HEK293 (cell line): ENCODE results near the gene NR2F2.

Source experiments
- CTCF ChIA-PET: fragments of 350-600 bp; formaldehyde crosslinking; extraction: SDS; loops from one replicate; lab custom pipeline; 2021; ENCODE audit warnings: antibody characterized with exemption; lab: Yijun Ruan, JAX
- POLR2A ChIA-PET: fragments of 300-600 bp; formaldehyde crosslinking; extraction: SDS; loops from one replicate; lab custom pipeline; 2020; ENCODE audit warnings: antibody characterized with exemption, inconsistent platforms; lab: Yijun Ruan, JAX
- H3K27ac ChIP-seq: fragments of 200-500 bp; sonication (Bioruptor generic); 2 replicates; pipeline ENCODE4 v1.5.1; 2014; ENCODE audit warnings: low read depth, low read length, control low read depth, inconsistent platforms; ENCODE audit errors: extremely low read depth
- H3K36me3 ChIP-seq, 2 experiments: fragments of 200-500 bp in 1 of 2; sonication (Bioruptor generic) in 1 of 2; 1 replicate in 1 of 2; 2 replicates in 1 of 2; pipeline ENCODE4 v1.5.1; 2014 to 2017; ENCODE audit warnings: inconsistent platforms in 2 of 2, low read length in 2 of 2; ENCODE audit not compliant: control insufficient read depth in 2 of 2, insufficient read depth in 1 of 2
- H3K4me1 ChIP-seq: fragments of 200-500 bp; sonication (Bioruptor generic); 2 replicates; pipeline ENCODE4 v1.5.1; 2014; ENCODE audit warnings: mild to moderate bottlenecking, low read length, inconsistent platforms; ENCODE audit not compliant: control insufficient read depth, insufficient read depth
- H3K4me3 ChIP-seq: 2 replicates; pipeline ENCODE4 v1.5.1; 2011; ENCODE audit warnings: low read depth, mild to moderate bottlenecking, control low read depth, low read length, moderate library complexity
- H3K9me3 ChIP-seq: fragments of 200-500 bp; sonication (Bioruptor generic); 2 replicates; pipeline ENCODE4 v1.5.1; 2014; ENCODE audit warnings: low read depth, low read length, inconsistent platforms; ENCODE audit not compliant: control insufficient read depth, insufficient read depth
- HIC1 ChIP-seq: fragments of 450-650 bp; formaldehyde crosslinking; IDR thresholded peaks from 2 replicates; pipeline ENCODE4 v1.5.1; 2016; ENCODE audit warnings: missing biosample characterization, missing genetic modification characterization
- IKZF3 ChIP-seq: fragments of 450-650 bp; IDR thresholded peaks from 2 replicates; pipeline ENCODE4 v1.5.0; 2018; ENCODE audit warnings: missing biosample characterization, mild to moderate bottlenecking, missing genetic modification characterization, moderate library complexity
- MYNN ChIP-seq: fragments of 450-650 bp; formaldehyde crosslinking; IDR thresholded peaks from 2 replicates; pipeline ENCODE4 v1.5.1; 2016; ENCODE audit warnings: missing biosample characterization, missing genetic modification characterization, borderline replicate concordance
- PRDM6 ChIP-seq: fragments of 450-650 bp; formaldehyde crosslinking; IDR thresholded peaks from 2 replicates; pipeline ENCODE4 v1.5.1; 2017; ENCODE audit warnings: missing biosample characterization, missing genetic modification characterization
- SP2 ChIP-seq: fragments of 450-650 bp; formaldehyde crosslinking; IDR thresholded peaks from 2 replicates; pipeline ENCODE4 v1.5.1; 2016; ENCODE audit warnings: missing biosample characterization, missing genetic modification characterization
- TRIM28 ChIP-seq: IDR thresholded peaks from 2 replicates; pipeline ENCODE4 v1.6.1; 2011; ENCODE audit warnings: low read length, control low read depth, borderline replicate concordance
- ZBTB11 ChIP-seq: fragments of 450-650 bp; formaldehyde crosslinking; conservative IDR thresholded peaks from 2 replicates; pipeline ENCODE4 v1.5.1; 2016; ENCODE audit warnings: low read depth, missing biosample characterization, missing genetic modification characterization
- ZBTB17 ChIP-seq: fragments of 450-650 bp; formaldehyde crosslinking; IDR thresholded peaks from 2 replicates; pipeline ENCODE4 v1.5.1; 2016; ENCODE audit warnings: missing biosample characterization, missing genetic modification characterization
- ZBTB26 ChIP-seq: fragments of 450-650 bp; formaldehyde crosslinking; optimal IDR thresholded peaks from 2 replicates; pipeline ENCODE3; 2016; ENCODE audit warnings: missing biosample characterization, mild to moderate bottlenecking, missing genetic modification characterization
- ZBTB8A ChIP-seq: fragments of 450-650 bp; formaldehyde crosslinking; IDR thresholded peaks from 2 replicates; pipeline ENCODE4 v1.5.1; 2016; ENCODE audit warnings: missing biosample characterization, missing genetic modification characterization
- ZEB2 ChIP-seq: fragments of 450-650 bp; formaldehyde crosslinking; IDR thresholded peaks from 2 replicates; pipeline ENCODE4 v1.5.1; 2016; ENCODE audit warnings: missing biosample characterization, missing genetic modification characterization
- ZFP3 ChIP-seq: fragments of 450-650 bp; formaldehyde crosslinking; IDR thresholded peaks from 2 replicates; pipeline ENCODE4 v1.5.1; 2016; ENCODE audit warnings: low read depth, missing biosample characterization, missing genetic modification characterization
- ZNF354C ChIP-seq: fragments of 450-650 bp; formaldehyde crosslinking; IDR thresholded peaks from 2 replicates; pipeline ENCODE4 v1.5.1; 2016; ENCODE audit warnings: missing biosample characterization, missing genetic modification characterization, low read depth, borderline replicate concordance
- ZNF362 ChIP-seq: fragments of 450-650 bp; formaldehyde crosslinking; IDR thresholded peaks from 2 replicates; pipeline ENCODE4 v1.5.1; 2016; ENCODE audit warnings: missing biosample characterization, missing genetic modification characterization
- ZNF501 ChIP-seq: fragments of 450-650 bp; formaldehyde crosslinking; IDR thresholded peaks from 2 replicates; pipeline ENCODE4 v1.5.1; 2016; ENCODE audit warnings: missing biosample characterization, missing genetic modification characterization
- ZNF561 ChIP-seq: fragments of 450-650 bp; IDR thresholded peaks from 2 replicates; pipeline ENCODE4 v1.5.1; 2018; ENCODE audit warnings: missing biosample characterization, missing genetic modification characterization, borderline replicate concordance
- ZNF596 ChIP-seq: fragments of 450-650 bp; IDR thresholded peaks from 2 replicates; pipeline ENCODE4 v1.5.0; 2018; ENCODE audit warnings: missing biosample characterization, mild to moderate bottlenecking, missing genetic modification characterization, moderate library complexity
- ZSCAN16 ChIP-seq: fragments of 450-650 bp; formaldehyde crosslinking; IDR thresholded peaks from 2 replicates; pipeline ENCODE4 v1.5.1; 2016; ENCODE audit warnings: missing biosample characterization, missing genetic modification characterization
- ZSCAN30 ChIP-seq: fragments of 450-650 bp; IDR thresholded peaks from 2 replicates; pipeline ENCODE4 v1.5.1; 2018; ENCODE audit warnings: missing biosample characterization, mild to moderate bottlenecking, missing genetic modification characterization, moderate library complexity
- ZXDB ChIP-seq: fragments of 450-650 bp; formaldehyde crosslinking; IDR thresholded peaks from 2 replicates; pipeline ENCODE4 v1.5.1; 2016; ENCODE audit warnings: missing biosample characterization, missing genetic modification characterization

NR2F2 gene

GRCh38 chr15:96325541-96326327 lies 4.8 kb upstream of the NR2F2 start:
- peak overlapping the region; percentile 90 for H3K27ac ChIP-seq
- H3K36me3 ChIP-seq: no peaks in the 10 kb centered on the region
- ChIA-PET CTCF (interaction anchor here (0.6 to 2.3 kb wide), 6 partner anchors 10 to 436 kb away, joined by 3 to 13 read pairs (median 6); no protein-coding TSS in a partner anchor), POLR2A (interaction anchor here (0.6 to 2.8 kb wide), 2 partner anchors 10 to 52 kb away, joined by 3 to 24 read pairs; no protein-coding TSS in a partner anchor)
- peak overlapping the region; percentile 60 for H3K4me3 ChIP-seq
- peaks cover 11% of the 10 kb centered on the region for H3K4me1 ChIP-seq
- TF ChIP-seq ZBTB8A (tag by site-specific recombination) (0 out of 2 replicates have a peak, but pooled peaks have one; percentile 39), ZXDB (tag by site-specific recombination) (peak; percentile 10; the same call in 1 of the 2 replicates), PRDM6 (peak; percentile 14; the same call in 1 of the 2 replicates), ZFP3 (no peak), SP2 (tag by site-specific recombination) (no peak), ZBTB11 (tag by site-specific recombination) (0 out of 2 replicates have a peak, but pooled peaks have one; percentile 9), HIC1 (tag by site-specific recombination) (no peak), ZNF596 (0 out of 2 replicates have a peak, but pooled peaks have one; percentile 31), TRIM28 (0 out of 2 replicates have a peak, but pooled peaks have one; percentile 15), MYNN (tag by site-specific recombination) (no peak), ZNF362 (tag by site-specific recombination) (peak; percentile 78; the same call in 1 of the 2 replicates), IKZF3 (tag by site-specific recombination) (peak; percentile 72)
- H3K9me3 ChIP-seq: no peaks in the 10 kb centered on the region

GRCh38 chr15:96326328-96327154 lies 4.0 kb upstream of the NR2F2 start:
- Histone ChIP-seq H3K4me1 (peaks cover 11% of the 10 kb centered on the region), H3K36me3 (no peaks in the 10 kb centered on the region), H3K9me3 (no peaks in the 10 kb centered on the region), H3K4me3 (peak overlapping the region; percentile 60), H3K27ac (peak overlapping the region; percentile 90)
- ChIA-PET CTCF (interaction anchor here (0.6 to 3.1 kb wide), 40 partner anchors 9 to 1848 kb away, joined by 3 to 29 read pairs (median 4); no protein-coding TSS in a partner anchor), POLR2A (interaction anchor here (0.7 to 2.8 kb wide), 16 partner anchors 9 to 1910 kb away, joined by 3 to 24 read pairs (median 4); no protein-coding TSS in a partner anchor)
- TF ChIP-seq ZEB2 (tag by site-specific recombination) (no peak), ZBTB8A (tag by site-specific recombination) (peak; percentile 21; the same call in 1 of the 2 replicates), ZSCAN16 (tag by site-specific recombination) (no peak), ZBTB26 (tag by site-specific recombination) (peak; percentile 23), ZSCAN30 (tag by site-specific recombination) (0 out of 2 replicates have a peak, but pooled peaks have one; percentile 14), ZBTB17 (peak; percentile 63), ZNF501 (tag by site-specific recombination) (0 out of 2 replicates have a peak, but pooled peaks have one; percentile 22), ZNF561 (tag by site-specific recombination) (0 out of 2 replicates have a peak, but pooled peaks have one; percentile 27), ZNF354C (tag by site-specific recombination) (no peak)
